ENCODE results near the gene TMEFF2. TPM values are rescaled to one million over a fixed set of nuclear protein-coding genes. Genes with fewer than 3 reads are reported as not detected.

The TMEFF2 gene
- total RNA-seq, 2 experiments from 2014 or later = not detected

- Mint-ChIP-seq H3K4me1 (no peaks in the 10 kb centered on the region), H3K36me3 (ENCODE audit: low read depth) (no peaks in the 10 kb centered on the region), H3K4me3 (no peak overlapping the region), H3K27ac (no peak overlapping the region), H3K27me3 (peaks cover 12% of the 10 kb centered on the region), H3K9me3 (no peaks in the 10 kb centered on the region)
- no peak for DNase-seq
- ChIA-PET CTCF (no interaction called here), POLR2A (no interaction called here)
These were observed 192.3 kb downstream of the TMEFF2 start for GRCh38 chr2:192002418-192002817.

GRCh38 chr2:192000196-192000980 is 194.3 kb downstream of the TMEFF2 start:
- Mint-ChIP-seq H3K36me3 (ENCODE audit: low read depth) (no peaks in the 10 kb centered on the region), H3K4me3 (no peak overlapping the region), H3K27ac (no peak overlapping the region), H3K27me3 (peaks cover 12% of the 10 kb centered on the region), H3K9me3 (no peaks in the 10 kb centered on the region), H3K4me1 (no peaks in the 10 kb centered on the region)
- POLR2A ChIA-PET = no interaction called here
- DNase-seq = no peak
- CTCF ChIA-PET = no interaction called here

GRCh38 chr2:191999101-191999841 is 195.5 kb downstream of the TMEFF2 start:
- Mint-ChIP-seq H3K4me3 (no peak overlapping the region), H3K36me3 (ENCODE audit: low read depth) (no peaks in the 10 kb centered on the region), H3K27ac (no peak overlapping the region), H3K27me3 (peaks cover 14% of the 10 kb centered on the region), H3K9me3 (no peaks in the 10 kb centered on the region), H3K4me1 (no peaks in the 10 kb centered on the region)
- ChIA-PET CTCF (no interaction called here), POLR2A (no interaction called here)
- DNase-seq = no peak

GRCh38 chr2:191995285-191995684 is 199.4 kb downstream of the TMEFF2 start:
- Mint-ChIP-seq H3K4me1 (no peaks in the 10 kb centered on the region), H3K36me3 (ENCODE audit: low read depth) (no peaks in the 10 kb centered on the region), H3K9me3 (no peaks in the 10 kb centered on the region), H3K27me3 (peaks cover 14% of the 10 kb centered on the region), H3K27ac (no peak overlapping the region), H3K4me3 (no peak overlapping the region)
- CTCF ChIA-PET = no interaction called here
- POLR2A ChIA-PET = no interaction called here
- no peak for DNase-seq

GRCh38 chr2:191994749-191995148 is 200.0 kb downstream of the TMEFF2 start:
- peaks cover 14% of the 10 kb centered on the region for H3K27me3 Mint-ChIP-seq
- CTCF ChIA-PET = no interaction called here
- no peaks in the 10 kb centered on the region for H3K9me3 Mint-ChIP-seq

GRCh38 chr2:191991442-191991841 is 203.3 kb downstream of the TMEFF2 start:
- Mint-ChIP-seq H3K27me3 (peaks cover 7% of the 10 kb centered on the region), H3K36me3 (ENCODE audit: low read depth) (no peaks in the 10 kb centered on the region), H3K4me3 (no peak overlapping the region), H3K27ac (no peak overlapping the region), H3K4me1 (no peaks in the 10 kb centered on the region), H3K9me3 (no peaks in the 10 kb centered on the region)
- POLR2A ChIA-PET = interaction anchor here (0.6 kb wide), 1 partner anchor 311 kb away, joined by 3 read pairs; no protein-coding TSS in a partner anchor
- CTCF ChIA-PET = no interaction called here
- DNase-seq = no peak

More at GRCh38 chr2:191994749-191995148, 200.0 kb downstream of the TMEFF2 start:
- no peak for DNase-seq
- Mint-ChIP-seq H3K36me3 (ENCODE audit: low read depth) (no peaks in the 10 kb centered on the region), H3K4me3 (no peak overlapping the region), H3K4me1 (no peaks in the 10 kb centered on the region), H3K27ac (no peak overlapping the region)
- POLR2A ChIA-PET = no interaction called here

- ChIA-PET POLR2A (no interaction called here), CTCF (no interaction called here)
- Mint-ChIP-seq H3K27ac (no peak overlapping the region), H3K4me3 (no peak overlapping the region), H3K9me3 (no peaks in the 10 kb centered on the region), H3K27me3 (no peaks in the 10 kb centered on the region), H3K36me3 (ENCODE audit: low read depth) (no peaks in the 10 kb centered on the region), H3K4me1 (no peaks in the 10 kb centered on the region)
- DNase-seq = no peak
These were observed 209.0 kb downstream of the TMEFF2 start for GRCh38 chr2:191985740-191986139.

- no peak for DNase-seq
- Mint-ChIP-seq H3K36me3 (ENCODE audit: low read depth) (no peaks in the 10 kb centered on the region), H3K9me3 (no peaks in the 10 kb centered on the region), H3K4me3 (no peak overlapping the region), H3K27ac (no peak overlapping the region), H3K27me3 (no peaks in the 10 kb centered on the region), H3K4me1 (no peaks in the 10 kb centered on the region)
- POLR2A ChIA-PET = no interaction called here
- CTCF ChIA-PET = no interaction called here
These were observed 211.1 kb downstream of the TMEFF2 start for GRCh38 chr2:191983591-191983990.

GRCh38 chr2:191983186-191983585 is 211.5 kb downstream of the TMEFF2 start:
- H3K4me1 Mint-ChIP-seq = no peaks in the 10 kb centered on the region
- POLR2A ChIA-PET = no interaction called here
- DNase-seq = no peak
- no peaks in the 10 kb centered on the region for H3K9me3 Mint-ChIP-seq
- H3K4me3 Mint-ChIP-seq = no peak overlapping the region
- H3K27me3 Mint-ChIP-seq = no peaks in the 10 kb centered on the region
- H3K36me3 Mint-ChIP-seq (ENCODE audit: low read depth) = no peaks in the 10 kb centered on the region
- H3K27ac Mint-ChIP-seq = no peak overlapping the region
- CTCF ChIA-PET = no interaction called here

- no peak overlapping the region for H3K4me3 Mint-ChIP-seq
- H3K9me3 Mint-ChIP-seq = no peaks in the 10 kb centered on the region
- H3K27ac Mint-ChIP-seq = no peak overlapping the region
- no peaks in the 10 kb centered on the region for H3K4me1 Mint-ChIP-seq
- no peak for DNase-seq
- no peaks in the 10 kb centered on the region for H3K27me3 Mint-ChIP-seq
- H3K36me3 Mint-ChIP-seq (ENCODE audit: low read depth) = no peaks in the 10 kb centered on the region
- CTCF ChIA-PET = no interaction called here
- POLR2A ChIA-PET = no interaction called here
These were observed 213.0 kb downstream of the TMEFF2 start for GRCh38 chr2:191981706-191982105.

- ChIA-PET POLR2A (no interaction called here), CTCF (no interaction called here)
- Mint-ChIP-seq H3K36me3 (ENCODE audit: low read depth) (no peaks in the 10 kb centered on the region), H3K4me1 (no peaks in the 10 kb centered on the region), H3K27me3 (no peaks in the 10 kb centered on the region), H3K27ac (no peak overlapping the region), H3K4me3 (no peak overlapping the region), H3K9me3 (no peaks in the 10 kb centered on the region)
- no peak for DNase-seq
These were observed 214.2 kb downstream of the TMEFF2 start for GRCh38 chr2:191980483-191980882.

GRCh38 chr2:191979221-191979730 is 215.5 kb downstream of the TMEFF2 start:
- Mint-ChIP-seq H3K4me1 (no peaks in the 10 kb centered on the region), H3K27ac (no peak overlapping the region), H3K27me3 (no peaks in the 10 kb centered on the region), H3K36me3 (ENCODE audit: low read depth) (no peaks in the 10 kb centered on the region), H3K9me3 (no peaks in the 10 kb centered on the region), H3K4me3 (no peak overlapping the region)
- ChIA-PET POLR2A (no interaction called here), CTCF (no interaction called here)
- no peak for DNase-seq

- CTCF ChIA-PET = interaction anchor here (1.2 kb wide), 1 partner anchor 165 kb away, joined by 3 read pairs; no protein-coding TSS in a partner anchor
- POLR2A ChIA-PET = no interaction called here
- Mint-ChIP-seq H3K4me1 (no peaks in the 10 kb centered on the region), H3K4me3 (no peak overlapping the region), H3K9me3 (no peaks in the 10 kb centered on the region), H3K27ac (no peak overlapping the region), H3K27me3 (no peaks in the 10 kb centered on the region), H3K36me3 (ENCODE audit: low read depth) (no peaks in the 10 kb centered on the region)
- DNase-seq = no peak
These were observed 217.0 kb downstream of the TMEFF2 start for GRCh38 chr2:191977754-191978153.

- Mint-ChIP-seq H3K36me3 (ENCODE audit: low read depth) (no peaks in the 10 kb centered on the region), H3K9me3 (no peaks in the 10 kb centered on the region), H3K27me3 (peaks cover 3% of the 10 kb centered on the region)
These were observed 218.3 kb downstream of the TMEFF2 start for GRCh38 chr2:191976436-191976835.

More at GRCh38 chr2:191976436-191976835, 218.3 kb downstream of the TMEFF2 start:
- ChIA-PET CTCF (interaction anchor here (1.2 kb wide), 1 partner anchor 164 kb away, joined by 3 read pairs; no protein-coding TSS in a partner anchor), POLR2A (no interaction called here)
- Mint-ChIP-seq H3K27ac (no peak overlapping the region), H3K4me3 (no peak overlapping the region), H3K4me1 (no peaks in the 10 kb centered on the region)
- no peak for DNase-seq
